Sigmoid colon (tissue), 4 donors: ENCODE measurements around the gene A3GALT2.

ENCODE experiments used
- CTCF ChIP-seq, 4 experiments: fragments of 450-650 bp in 3 of 4; fragments of 200-600 bp in 1 of 4; IDR thresholded peaks; one replicate each; pipeline ENCODE4 v1.5.1; 2016 to 2019; ENCODE audit warnings: antibody characterized with exemption in 4 of 4, mild to moderate bottlenecking in 3 of 4, moderate library complexity in 2 of 4
- EP300 ChIP-seq, 4 donors: sonication (generic); formaldehyde crosslinking; IDR thresholded peaks; one replicate each; pipeline ENCODE4 v1.6.1; 2017; ENCODE audit warnings: antibody characterized with exemption in 4 of 4

- TF ChIP-seq CTCF (IDR thresholded peaks at IDR 0.05) (no peak), EP300 (IDR thresholded peaks at IDR 0.05) (no peak)
These were observed 47.5 kb upstream of the A3GALT2 start for GRCh38 chr1:33368431-33368830.
